ENCODE measurements around the gene FECH. TPM values are rescaled to one million over a fixed set of nuclear protein-coding genes. Genes with fewer than 3 reads are reported as not detected.
"Not testable (repeated sequence)": the region's sequence is repeated elsewhere in the genome, so short reads cannot be mapped to it uniquely, and the experiment has no call there.

FECH gene
- total RNA-seq, 4 donors from 2014 or later, result 24.1 to 37.2 (median 29.2) TPM

GRCh38 chr18:57527556-57528229, 58.8 kb downstream of the FECH start:
- Histone ChIP-seq H3K36me3 (no peaks in the 10 kb centered on the region), H3K9me3 (peaks cover 0 to 10% (median 4%) of the 10 kb centered on the region in 4 donors), H3K27me3 (peaks cover 0 to 5% (median 0%) of the 10 kb centered on the region in 4 donors), H3K4me3 (no peak overlapping the region), H3K4me1 (peaks cover 0 to 4% (median under 1%) of the 10 kb centered on the region in 4 donors), H3K27ac (replicated peaks in 1 of 4) (no peak overlapping the region)
- intact Hi-C loops (cut with DNase I), result no loop called here
- DNase-seq (ENCODE audit: extremely low spot score), result no peak
- 59% methylated on average over 13 of the region's 13 CpGs for WGBS
- no peak for TF ChIP-seq POLR2AphosphoS5 (IDR thresholded peaks at IDR 0.05)
- TF ChIP-seq, protein P1, sequence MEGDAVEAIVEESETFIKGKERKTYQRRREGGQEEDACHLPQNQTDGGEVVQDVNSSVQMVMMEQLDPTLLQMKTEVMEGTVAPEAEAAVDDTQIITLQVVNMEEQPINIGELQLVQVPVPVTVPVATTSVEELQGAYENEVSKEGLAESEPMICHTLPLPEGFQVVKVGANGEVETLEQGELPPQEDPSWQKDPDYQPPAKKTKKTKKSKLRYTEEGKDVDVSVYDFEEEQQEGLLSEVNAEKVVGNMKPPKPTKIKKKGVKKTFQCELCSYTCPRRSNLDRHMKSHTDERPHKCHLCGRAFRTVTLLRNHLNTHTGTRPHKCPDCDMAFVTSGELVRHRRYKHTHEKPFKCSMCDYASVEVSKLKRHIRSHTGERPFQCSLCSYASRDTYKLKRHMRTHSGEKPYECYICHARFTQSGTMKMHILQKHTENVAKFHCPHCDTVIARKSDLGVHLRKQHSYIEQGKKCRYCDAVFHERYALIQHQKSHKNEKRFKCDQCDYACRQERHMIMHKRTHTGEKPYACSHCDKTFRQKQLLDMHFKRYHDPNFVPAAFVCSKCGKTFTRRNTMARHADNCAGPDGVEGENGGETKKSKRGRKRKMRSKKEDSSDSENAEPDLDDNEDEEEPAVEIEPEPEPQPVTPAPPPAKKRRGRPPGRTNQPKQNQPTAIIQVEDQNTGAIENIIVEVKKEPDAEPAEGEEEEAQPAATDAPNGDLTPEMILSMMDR (IDR thresholded peaks at IDR 0.05), result no peak
- no peak for TF ChIP-seq POLR2A (IDR thresholded peaks at IDR 0.05; ENCODE audit: low read depth)
- no peak for TF ChIP-seq EP300 (IDR thresholded peaks at IDR 0.05)

GRCh38 chr18:57523171-57523956, 63.1 kb downstream of the FECH start:
- TF ChIP-seq, protein P1 (IDR thresholded peaks at IDR 0.05), result no peak
- TF ChIP-seq POLR2AphosphoS5 (IDR thresholded peaks at IDR 0.05) (no peak), POLR2A (IDR thresholded peaks at IDR 0.05; ENCODE audit: low read depth) (no peak), EP300 (IDR thresholded peaks at IDR 0.05) (no peak)
- DNase-seq (ENCODE audit: extremely low spot score), result no peak

GRCh38 chr18:57522348-57522747, 64.2 kb downstream of the FECH start:
- H3K27ac ChIP-seq (replicated peaks in 1 of 4); H3K9me3 ChIP-seq; H3K4me1 ChIP-seq; H3K27me3 ChIP-seq; H3K36me3 ChIP-seq; intact Hi-C loops (cut with DNase I); H3K4me3 ChIP-seq; DNase-seq (ENCODE audit: extremely low spot score): not testable (repeated sequence)

More at GRCh38 chr18:57523171-57523956, 63.1 kb downstream of the FECH start:
- H3K9me3 ChIP-seq, result peaks cover 0 to 10% (median 4%) of the 10 kb centered on the region in 4 donors
- no peak overlapping the region for H3K27ac ChIP-seq (replicated peaks in 1 of 4)
- H3K4me1 ChIP-seq, result no peaks in the 10 kb centered on the region
- no peaks in the 10 kb centered on the region for H3K27me3 ChIP-seq
- H3K4me3 ChIP-seq, result no peak overlapping the region
- 72% methylated on average over 11 of the region's 11 CpGs for WGBS
- intact Hi-C loops (cut with DNase I), result no loop called here
- H3K36me3 ChIP-seq, result no peaks in the 10 kb centered on the region

GRCh38 chr18:57519668-57520424, 66.7 kb downstream of the FECH start:
- intact Hi-C loops (cut with DNase I), result no loop called here
- 86% methylated on average over 6 of the region's 7 CpGs for WGBS
- no peaks in the 10 kb centered on the region for H3K27me3 ChIP-seq
- DNase-seq (ENCODE audit: extremely low spot score), result no peak
- H3K4me3 ChIP-seq, result no peak overlapping the region
- H3K27ac ChIP-seq (replicated peaks in 1 of 4), result no peak overlapping the region
- no peaks in the 10 kb centered on the region for H3K4me1 ChIP-seq
- no peaks in the 10 kb centered on the region for H3K36me3 ChIP-seq
- TF ChIP-seq POLR2A (IDR thresholded peaks at IDR 0.05; ENCODE audit: low read depth), result no peak
- TF ChIP-seq, protein P1 (IDR thresholded peaks at IDR 0.05), result no peak
- TF ChIP-seq POLR2AphosphoS5 (IDR thresholded peaks at IDR 0.05), result no peak
- TF ChIP-seq EP300 (IDR thresholded peaks at IDR 0.05), result no peak
- H3K9me3 ChIP-seq, result peaks cover 0 to 5% (median 1%) of the 10 kb centered on the region in 4 donors

DNA sequence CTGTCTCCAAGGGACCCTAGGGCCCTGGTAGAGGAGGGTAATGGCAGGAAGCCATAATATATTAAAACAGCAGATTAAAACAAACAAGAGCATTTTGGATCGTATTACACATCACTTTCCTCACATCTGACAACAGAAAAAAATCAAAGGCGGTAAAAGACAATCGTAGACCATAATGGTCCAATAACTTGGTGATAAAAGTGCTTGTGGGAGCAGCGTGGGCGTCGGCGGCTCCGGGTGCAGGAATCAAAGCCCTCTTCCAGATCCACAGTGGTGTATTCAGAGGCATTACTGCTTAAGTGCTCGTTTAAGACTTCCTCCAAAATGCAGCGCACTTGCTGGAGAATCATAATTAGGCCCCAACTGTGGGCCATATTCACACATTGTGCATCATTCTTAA, 68.0 kb downstream of the FECH start:
- H3K4me3 ChIP-seq, result no peak overlapping the region
- no peak overlapping the region for H3K27ac ChIP-seq (replicated peaks in 1 of 4)
- intact Hi-C loops (cut with DNase I), result no loop called here
- no peaks in the 10 kb centered on the region for H3K36me3 ChIP-seq
- no peaks in the 10 kb centered on the region for H3K27me3 ChIP-seq
- TF ChIP-seq POLR2AphosphoS5 (IDR thresholded peaks at IDR 0.05) (no peak), POLR2A (IDR thresholded peaks at IDR 0.05; ENCODE audit: low read depth) (no peak), EP300 (IDR thresholded peaks at IDR 0.05) (no peak)
- TF ChIP-seq, protein P1 (IDR thresholded peaks at IDR 0.05), result no peak
- DNase-seq (ENCODE audit: extremely low spot score), result no peak
- H3K9me3 ChIP-seq, result no peaks in the 10 kb centered on the region
- no peaks in the 10 kb centered on the region for H3K4me1 ChIP-seq
- WGBS, result 84% methylated on average over 10 of the region's 10 CpGs

Measured in esophagus muscularis mucosa (tissue), 4 donors.